GM12891 (cell line): Measurements from ENCODE around the gene MYO1D.
A peak's percentile ranks its signal among the peaks of the same experiment; 100 is the strongest.

Source experiments
- POLR2A ChIP-seq: IDR thresholded peaks from 2 replicates; pipeline ENCODE4 v1.6.1; 2011; ENCODE audit warnings: low read depth, low read length, control low read depth
- POLR2AphosphoS5 ChIP-seq: IDR thresholded peaks from 2 replicates; pipeline ENCODE4 v1.6.1; 2011; ENCODE audit warnings: low read depth, low read length, control low read depth

- TF ChIP-seq POLR2A (no peak; the same call in 1 of the 2 replicates), POLR2AphosphoS5 (0 out of 2 replicates have a peak, but pooled peaks have one; percentile 42)
Observed at GRCh38 chr17:32503251-32504165, 373.4 kb downstream of the MYO1D start.
